HepG2 (cell line): Measurements from ENCODE around the gene SYNE1. TPM values are rescaled to one million over a fixed set of nuclear protein-coding genes. Genes with fewer than 3 reads are reported as not detected.

Source experiments
- BORCS8-MEF2B ChIP-seq: sonication (generic); formaldehyde crosslinking; IDR thresholded peaks from 2 replicates; pipeline ENCODE4 v1.8.0; 2022; ENCODE audit warnings: mild to moderate bottlenecking, missing genetic modification reagents
- KLF9 ChIP-seq: IDR thresholded peaks from 2 replicates; pipeline ENCODE4 v1.6.1; 2016; ENCODE audit warnings: low read depth
- NRL ChIP-seq: sonication (generic); formaldehyde crosslinking; IDR thresholded peaks from 2 replicates; pipeline ENCODE4 v1.5.0; 2020; ENCODE audit warnings: missing genetic modification reagents, mild to moderate bottlenecking, moderate library complexity, borderline replicate concordance
- SMYD3 ChIP-seq: sonication (generic); formaldehyde crosslinking; IDR thresholded peaks from 2 replicates; pipeline ENCODE4 v1.8.1; 2023; ENCODE audit warnings: mild to moderate bottlenecking, missing genetic modification reagents
- XBP1 ChIP-seq: sonication (generic); formaldehyde crosslinking; IDR thresholded peaks from 2 replicates; pipeline ENCODE4 v1.5.0; 2020; ENCODE audit warnings: missing genetic modification reagents
- YEATS4 ChIP-seq: sonication (generic); formaldehyde crosslinking; IDR thresholded peaks from 2 replicates; pipeline ENCODE4 v1.4.0; 2020; ENCODE audit warnings: missing genetic modification reagents, borderline replicate concordance
- ZNF792 ChIP-seq: IDR thresholded peaks from 2 replicates; pipeline ENCODE4 v1.6.1; 2016
- polyA plus RNA-seq, 8 experiments: library from polyadenylated mRNA; depleted of rRNA in 3 of 8; stranded (reverse) in 7 of 8; unstranded in 1 of 8; fragments of >200 nt; fragmentation: Illumina TruSeq in 4 of 8; extraction: Trizol in 4 of 8; gene quantifications; 2 replicates each; pipeline versions ENCODE4 v1.2.1 to v1.2.3, GENCODE V29; 2011 to 2016; ENCODE audit warnings: low read depth in 4 of 8, missing spikeins in 1 of 8, mixed read lengths in 1 of 8; ENCODE audit not compliant: insufficient read depth in 1 of 8
- total RNA-seq, 5 experiments: library from RNA; depleted of rRNA; stranded (reverse); fragments of >200 nt; fragmentation: Illumina TruSeq; extraction: Trizol; gene quantifications; 2 replicates each; pipeline ENCODE4 v1.2.3, GENCODE V29; 2016; ENCODE audit warnings: low read depth in 1 of 5
- TF ChIP-seq, protein P1 (sequence below): sonication (generic); formaldehyde crosslinking; IDR thresholded peaks from 2 replicates; pipeline ENCODE4 v1.4.0; 2020; ENCODE audit warnings: mild to moderate bottlenecking, low read depth, missing genetic modification reagents
- TF ChIP-seq, protein P2 (sequence below): IDR thresholded peaks from 2 replicates; pipeline ENCODE4 v1.6.1; 2016; ENCODE audit warnings: low read depth, missing genetic modification reagents, missing compliant biosample characterization
- TF ChIP-seq, protein P3 (sequence below): sonication (generic); formaldehyde crosslinking; IDR thresholded peaks from 2 replicates; pipeline ENCODE4 v1.5.0; 2020; ENCODE audit warnings: mild to moderate bottlenecking, missing genetic modification reagents
- TF ChIP-seq, protein P4 (sequence below), 2 experiments: sonication (generic) in 1 of 2; formaldehyde crosslinking in 1 of 2; IDR thresholded peaks; 2 replicates each; pipeline versions ENCODE4 v1.6.1 to v1.9.0; 2014 to 2022; ENCODE audit warnings: antibody characterized with exemption in 1 of 2, borderline replicate concordance in 1 of 2, inconsistent platforms in 1 of 2, low read depth in 1 of 2, missing genetic modification reagents in 1 of 2
- TF ChIP-seq, protein P5 (sequence below): sonication (generic); formaldehyde crosslinking; IDR thresholded peaks from 2 replicates; pipeline ENCODE4 v1.8.1; 2023; ENCODE audit warnings: mild to moderate bottlenecking, missing genetic modification reagents, borderline replicate concordance

SYNE1 gene
- total and polyA plus RNA-seq, 2 of the 13 experiments (the other 11 are each of a cell fraction or from before 2014, with no cell fraction given): 5.5 to 15.9 TPM

DNA sequence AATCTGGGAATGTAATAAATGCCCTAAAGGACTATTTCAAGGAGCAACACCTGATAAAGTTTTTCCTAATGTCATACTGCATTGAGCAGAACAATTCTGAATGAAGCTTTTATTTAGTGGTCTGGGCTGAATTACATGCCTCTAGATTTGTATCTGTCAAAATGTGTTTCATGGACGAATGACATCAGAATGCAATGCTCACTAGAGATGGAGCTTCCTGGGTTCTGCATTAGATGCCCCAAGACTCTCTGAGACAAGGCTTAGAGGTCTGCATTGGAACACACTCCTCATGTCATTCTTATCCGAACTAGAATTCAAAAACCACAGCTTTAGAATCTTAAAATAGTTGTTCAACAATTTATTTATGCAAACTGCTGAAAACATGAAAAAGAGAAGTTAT is 62.0 kb downstream of the SYNE1 start (continued):
- TF ChIP-seq, protein P1, sequence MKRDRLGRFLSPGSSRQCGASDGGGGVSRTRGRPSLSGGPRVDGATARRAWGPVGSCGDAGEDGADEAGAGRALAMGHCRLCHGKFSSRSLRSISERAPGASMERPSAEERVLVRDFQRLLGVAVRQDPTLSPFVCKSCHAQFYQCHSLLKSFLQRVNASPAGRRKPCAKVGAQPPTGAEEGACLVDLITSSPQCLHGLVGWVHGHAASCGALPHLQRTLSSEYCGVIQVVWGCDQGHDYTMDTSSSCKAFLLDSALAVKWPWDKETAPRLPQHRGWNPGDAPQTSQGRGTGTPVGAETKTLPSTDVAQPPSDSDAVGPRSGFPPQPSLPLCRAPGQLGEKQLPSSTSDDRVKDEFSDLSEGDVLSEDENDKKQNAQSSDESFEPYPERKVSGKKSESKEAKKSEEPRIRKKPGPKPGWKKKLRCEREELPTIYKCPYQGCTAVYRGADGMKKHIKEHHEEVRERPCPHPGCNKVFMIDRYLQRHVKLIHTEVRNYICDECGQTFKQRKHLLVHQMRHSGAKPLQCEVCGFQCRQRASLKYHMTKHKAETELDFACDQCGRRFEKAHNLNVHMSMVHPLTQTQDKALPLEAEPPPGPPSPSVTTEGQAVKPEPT (CRISPR knock-in tag): no peak
- TF ChIP-seq BORCS8-MEF2B (CRISPR knock-in tag) (no peak), NRL (CRISPR knock-in tag) (no peak), KLF9 (CRISPR knock-in tag) (no peak), XBP1 (CRISPR knock-in tag) (no peak), SMYD3 (no peak), YEATS4 (CRISPR knock-in tag) (no peak), ZNF792 (CRISPR knock-in tag) (no peak)
- TF ChIP-seq, protein P2, sequence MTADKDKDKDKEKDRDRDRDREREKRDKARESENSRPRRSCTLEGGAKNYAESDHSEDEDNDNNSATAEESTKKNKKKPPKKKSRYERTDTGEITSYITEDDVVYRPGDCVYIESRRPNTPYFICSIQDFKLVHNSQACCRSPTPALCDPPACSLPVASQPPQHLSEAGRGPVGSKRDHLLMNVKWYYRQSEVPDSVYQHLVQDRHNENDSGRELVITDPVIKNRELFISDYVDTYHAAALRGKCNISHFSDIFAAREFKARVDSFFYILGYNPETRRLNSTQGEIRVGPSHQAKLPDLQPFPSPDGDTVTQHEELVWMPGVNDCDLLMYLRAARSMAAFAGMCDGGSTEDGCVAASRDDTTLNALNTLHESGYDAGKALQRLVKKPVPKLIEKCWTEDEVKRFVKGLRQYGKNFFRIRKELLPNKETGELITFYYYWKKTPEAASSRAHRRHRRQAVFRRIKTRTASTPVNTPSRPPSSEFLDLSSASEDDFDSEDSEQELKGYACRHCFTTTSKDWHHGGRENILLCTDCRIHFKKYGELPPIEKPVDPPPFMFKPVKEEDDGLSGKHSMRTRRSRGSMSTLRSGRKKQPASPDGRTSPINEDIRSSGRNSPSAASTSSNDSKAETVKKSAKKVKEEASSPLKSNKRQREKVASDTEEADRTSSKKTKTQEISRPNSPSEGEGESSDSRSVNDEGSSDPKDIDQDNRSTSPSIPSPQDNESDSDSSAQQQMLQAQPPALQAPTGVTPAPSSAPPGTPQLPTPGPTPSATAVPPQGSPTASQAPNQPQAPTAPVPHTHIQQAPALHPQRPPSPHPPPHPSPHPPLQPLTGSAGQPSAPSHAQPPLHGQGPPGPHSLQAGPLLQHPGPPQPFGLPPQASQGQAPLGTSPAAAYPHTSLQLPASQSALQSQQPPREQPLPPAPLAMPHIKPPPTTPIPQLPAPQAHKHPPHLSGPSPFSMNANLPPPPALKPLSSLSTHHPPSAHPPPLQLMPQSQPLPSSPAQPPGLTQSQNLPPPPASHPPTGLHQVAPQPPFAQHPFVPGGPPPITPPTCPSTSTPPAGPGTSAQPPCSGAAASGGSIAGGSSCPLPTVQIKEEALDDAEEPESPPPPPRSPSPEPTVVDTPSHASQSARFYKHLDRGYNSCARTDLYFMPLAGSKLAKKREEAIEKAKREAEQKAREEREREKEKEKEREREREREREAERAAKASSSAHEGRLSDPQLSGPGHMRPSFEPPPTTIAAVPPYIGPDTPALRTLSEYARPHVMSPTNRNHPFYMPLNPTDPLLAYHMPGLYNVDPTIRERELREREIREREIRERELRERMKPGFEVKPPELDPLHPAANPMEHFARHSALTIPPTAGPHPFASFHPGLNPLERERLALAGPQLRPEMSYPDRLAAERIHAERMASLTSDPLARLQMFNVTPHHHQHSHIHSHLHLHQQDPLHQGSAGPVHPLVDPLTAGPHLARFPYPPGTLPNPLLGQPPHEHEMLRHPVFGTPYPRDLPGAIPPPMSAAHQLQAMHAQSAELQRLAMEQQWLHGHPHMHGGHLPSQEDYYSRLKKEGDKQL (CRISPR knock-in tag): no peak
- TF ChIP-seq, protein P3, sequence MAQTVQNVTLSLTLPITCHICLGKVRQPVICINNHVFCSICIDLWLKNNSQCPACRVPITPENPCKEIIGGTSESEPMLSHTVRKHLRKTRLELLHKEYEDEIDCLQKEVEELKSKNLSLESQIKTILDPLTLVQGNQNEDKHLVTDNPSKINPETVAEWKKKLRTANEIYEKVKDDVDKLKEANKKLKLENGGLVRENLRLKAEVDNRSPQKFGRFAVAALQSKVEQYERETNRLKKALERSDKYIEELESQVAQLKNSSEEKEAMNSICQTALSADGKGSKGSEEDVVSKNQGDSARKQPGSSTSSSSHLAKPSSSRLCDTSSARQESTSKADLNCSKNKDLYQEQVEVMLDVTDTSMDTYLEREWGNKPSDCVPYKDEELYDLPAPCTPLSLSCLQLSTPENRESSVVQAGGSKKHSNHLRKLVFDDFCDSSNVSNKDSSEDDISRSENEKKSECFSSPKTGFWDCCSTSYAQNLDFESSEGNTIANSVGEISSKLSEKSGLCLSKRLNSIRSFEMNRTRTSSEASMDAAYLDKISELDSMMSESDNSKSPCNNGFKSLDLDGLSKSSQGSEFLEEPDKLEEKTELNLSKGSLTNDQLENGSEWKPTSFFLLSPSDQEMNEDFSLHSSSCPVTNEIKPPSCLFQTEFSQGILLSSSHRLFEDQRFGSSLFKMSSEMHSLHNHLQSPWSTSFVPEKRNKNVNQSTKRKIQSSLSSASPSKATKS (CRISPR knock-in tag): no peak
- TF ChIP-seq, protein P4, sequence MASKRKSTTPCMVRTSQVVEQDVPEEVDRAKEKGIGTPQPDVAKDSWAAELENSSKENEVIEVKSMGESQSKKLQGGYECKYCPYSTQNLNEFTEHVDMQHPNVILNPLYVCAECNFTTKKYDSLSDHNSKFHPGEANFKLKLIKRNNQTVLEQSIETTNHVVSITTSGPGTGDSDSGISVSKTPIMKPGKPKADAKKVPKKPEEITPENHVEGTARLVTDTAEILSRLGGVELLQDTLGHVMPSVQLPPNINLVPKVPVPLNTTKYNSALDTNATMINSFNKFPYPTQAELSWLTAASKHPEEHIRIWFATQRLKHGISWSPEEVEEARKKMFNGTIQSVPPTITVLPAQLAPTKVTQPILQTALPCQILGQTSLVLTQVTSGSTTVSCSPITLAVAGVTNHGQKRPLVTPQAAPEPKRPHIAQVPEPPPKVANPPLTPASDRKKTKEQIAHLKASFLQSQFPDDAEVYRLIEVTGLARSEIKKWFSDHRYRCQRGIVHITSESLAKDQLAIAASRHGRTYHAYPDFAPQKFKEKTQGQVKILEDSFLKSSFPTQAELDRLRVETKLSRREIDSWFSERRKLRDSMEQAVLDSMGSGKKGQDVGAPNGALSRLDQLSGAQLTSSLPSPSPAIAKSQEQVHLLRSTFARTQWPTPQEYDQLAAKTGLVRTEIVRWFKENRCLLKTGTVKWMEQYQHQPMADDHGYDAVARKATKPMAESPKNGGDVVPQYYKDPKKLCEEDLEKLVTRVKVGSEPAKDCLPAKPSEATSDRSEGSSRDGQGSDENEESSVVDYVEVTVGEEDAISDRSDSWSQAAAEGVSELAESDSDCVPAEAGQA (IDR thresholded peaks at IDR 0.05; ENCODE audit: low read depth): no peak
- TF ChIP-seq, protein P4 (CRISPR knock-in tag; IDR thresholded peaks at IDR 0.05; ENCODE audit: borderline replicate concordance): no peak
- TF ChIP-seq, protein P5, sequence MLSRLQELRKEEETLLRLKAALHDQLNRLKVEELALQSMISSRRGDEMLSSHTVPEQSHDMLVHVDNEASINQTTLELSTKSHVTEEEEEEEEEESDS (CRISPR knock-in tag): no peak
